Activated naive CD4-positive, alpha-beta T cell treated with anti-CD3 and anti-CD28 coated beads, Interleukin-2, amount 50 U/mL, for 24 hours (primary cell): ENCODE measurements around the gene GSK3B.

ENCODE experiments used
- H3K27ac Mint-ChIP-seq: one replicate; pipeline ENCODE4 v1.8.0; 2021; ENCODE audit warnings: mild to moderate bottlenecking, mixed read lengths
- H3K27me3 Mint-ChIP-seq: one replicate; pipeline ENCODE4 v1.8.0; 2021; ENCODE audit warnings: mixed read lengths
- H3K36me3 Mint-ChIP-seq: one replicate; pipeline ENCODE4 v1.8.0; 2021; ENCODE audit warnings: mixed read lengths
- H3K4me1 Mint-ChIP-seq: one replicate; pipeline ENCODE4 v1.8.0; 2021; ENCODE audit warnings: mixed read lengths
- H3K4me3 Mint-ChIP-seq: one replicate; pipeline ENCODE4 v1.8.0; 2021; ENCODE audit warnings: mild to moderate bottlenecking, mixed read lengths
- H3K9me3 Mint-ChIP-seq: one replicate; pipeline ENCODE4 v1.8.0; 2021; ENCODE audit warnings: mixed read lengths

Gene GSK3B

DNA sequence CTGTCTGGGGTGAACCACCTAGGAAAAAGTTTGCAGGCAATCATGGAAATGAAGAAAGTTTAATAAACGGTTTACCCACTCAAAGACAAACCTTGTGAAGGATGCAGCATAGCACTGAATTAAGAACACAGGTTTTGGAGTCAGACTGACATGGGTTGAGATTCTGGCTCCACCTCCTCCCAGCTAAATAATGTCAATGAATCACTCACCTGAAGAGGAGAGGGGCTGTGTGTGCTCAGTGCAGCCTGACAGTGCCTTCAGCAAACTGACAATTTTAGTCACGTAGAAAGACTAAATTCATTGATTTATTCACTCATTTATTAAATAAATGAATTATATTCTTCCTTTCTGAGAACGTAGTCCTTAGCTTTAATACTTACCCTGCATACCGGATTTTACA, 293.4 kb downstream of the GSK3B start:
- H3K27me3 Mint-ChIP-seq: peaks cover 1% of the 10 kb centered on the region

DNA sequence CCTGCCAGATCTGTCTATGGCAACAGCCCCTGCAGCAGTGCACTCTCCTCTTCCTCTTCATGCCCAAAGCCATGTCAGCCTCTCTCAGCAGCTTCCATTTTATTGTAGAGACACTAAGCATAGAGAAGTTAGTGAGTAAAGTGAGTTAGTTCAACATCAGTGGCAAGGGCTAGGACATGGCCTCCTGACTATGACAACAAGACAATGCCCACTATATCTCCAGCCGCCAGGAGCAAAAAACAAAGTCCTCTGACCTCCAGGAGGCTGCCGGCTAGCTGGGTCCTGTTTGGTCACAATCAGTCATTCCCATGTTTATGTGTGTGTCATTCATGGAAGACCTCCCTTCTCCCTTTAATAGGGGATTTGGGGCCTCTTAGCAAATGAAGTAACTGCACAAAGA, 297.5 kb downstream of the GSK3B start:
- Mint-ChIP-seq H3K9me3 (no peaks in the 10 kb centered on the region), H3K36me3 (no peaks in the 10 kb centered on the region), H3K27ac (no peak overlapping the region), H3K4me1 (no peaks in the 10 kb centered on the region), H3K27me3 (peaks cover under 1% of the 10 kb centered on the region), H3K4me3 (no peak overlapping the region)

More for the DNA sequence above, 293.4 kb downstream of the GSK3B start:
- no peaks in the 10 kb centered on the region for H3K36me3 Mint-ChIP-seq
- no peak overlapping the region for H3K27ac Mint-ChIP-seq
- H3K4me3 Mint-ChIP-seq: no peak overlapping the region
- no peaks in the 10 kb centered on the region for H3K4me1 Mint-ChIP-seq
- no peaks in the 10 kb centered on the region for H3K9me3 Mint-ChIP-seq

DNA sequence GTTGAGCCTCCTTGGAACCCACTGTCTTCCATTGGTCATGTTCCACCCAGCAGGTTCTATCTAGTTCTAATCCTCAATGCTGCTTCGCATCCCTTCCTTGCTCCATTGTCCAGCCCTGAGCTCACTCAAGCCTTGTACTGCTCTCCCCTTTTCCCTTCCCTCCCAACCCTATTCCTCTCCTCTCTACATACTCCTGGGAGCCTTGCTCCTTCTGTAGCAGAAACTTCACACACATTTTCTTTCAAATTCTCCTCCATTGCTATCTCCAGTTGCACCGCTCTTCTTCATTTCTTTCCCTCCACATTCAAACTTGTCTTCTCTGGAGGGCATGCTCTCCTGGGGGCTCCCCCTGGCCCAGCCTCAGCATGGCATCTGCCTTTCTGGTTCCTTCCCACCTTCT, 297.9 kb downstream of the GSK3B start:
- H3K4me3 Mint-ChIP-seq: no peak overlapping the region
- H3K27me3 Mint-ChIP-seq: no peaks in the 10 kb centered on the region
- H3K36me3 Mint-ChIP-seq: no peaks in the 10 kb centered on the region

GRCh38 chr3:119795849-119796248, 298.4 kb downstream of the GSK3B start:
- Mint-ChIP-seq H3K4me1 (no peaks in the 10 kb centered on the region), H3K9me3 (no peaks in the 10 kb centered on the region), H3K27me3 (no peaks in the 10 kb centered on the region), H3K27ac (no peak overlapping the region), H3K36me3 (no peaks in the 10 kb centered on the region), H3K4me3 (no peak overlapping the region)

More for the DNA sequence above, 297.9 kb downstream of the GSK3B start:
- H3K9me3 Mint-ChIP-seq: no peaks in the 10 kb centered on the region
- H3K27ac Mint-ChIP-seq: no peak overlapping the region
- H3K4me1 Mint-ChIP-seq: no peaks in the 10 kb centered on the region

DNA sequence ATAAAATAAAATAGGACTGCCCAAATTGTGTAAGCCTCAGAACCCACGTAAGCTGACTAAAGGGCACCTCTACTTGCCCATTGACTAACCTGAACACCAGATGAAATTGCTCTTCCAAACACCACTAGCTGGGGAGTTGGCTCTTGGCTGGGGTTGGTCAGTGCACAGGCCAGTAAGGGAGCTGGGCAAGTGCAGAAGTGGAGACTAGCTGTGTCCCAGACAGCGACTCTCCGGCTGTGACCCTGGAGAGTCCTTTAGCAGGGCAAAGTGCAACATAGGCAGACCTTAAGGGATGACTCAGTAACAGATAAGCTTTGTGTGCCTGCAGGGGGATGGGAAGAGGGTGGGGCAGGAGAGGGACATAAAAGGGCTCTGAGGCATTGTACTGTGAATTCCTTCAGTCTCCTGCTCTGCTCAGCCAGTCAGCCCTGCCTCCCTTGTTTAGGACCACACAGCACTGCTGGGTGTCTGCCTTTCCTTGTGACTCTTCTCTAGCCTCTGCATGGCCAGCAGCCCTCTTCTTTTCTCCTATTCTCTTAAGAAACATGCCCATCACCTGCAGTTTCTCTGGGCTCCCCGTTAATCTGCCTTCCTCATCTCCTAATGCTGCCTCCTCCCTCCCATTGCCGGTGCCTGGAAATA, 299.2 kb downstream of the GSK3B start:
- no peaks in the 10 kb centered on the region for H3K9me3 Mint-ChIP-seq
- no peak overlapping the region for H3K27ac Mint-ChIP-seq
- no peaks in the 10 kb centered on the region for H3K27me3 Mint-ChIP-seq
- H3K36me3 Mint-ChIP-seq: no peaks in the 10 kb centered on the region
- H3K4me3 Mint-ChIP-seq: no peak overlapping the region
- H3K4me1 Mint-ChIP-seq: no peaks in the 10 kb centered on the region

DNA sequence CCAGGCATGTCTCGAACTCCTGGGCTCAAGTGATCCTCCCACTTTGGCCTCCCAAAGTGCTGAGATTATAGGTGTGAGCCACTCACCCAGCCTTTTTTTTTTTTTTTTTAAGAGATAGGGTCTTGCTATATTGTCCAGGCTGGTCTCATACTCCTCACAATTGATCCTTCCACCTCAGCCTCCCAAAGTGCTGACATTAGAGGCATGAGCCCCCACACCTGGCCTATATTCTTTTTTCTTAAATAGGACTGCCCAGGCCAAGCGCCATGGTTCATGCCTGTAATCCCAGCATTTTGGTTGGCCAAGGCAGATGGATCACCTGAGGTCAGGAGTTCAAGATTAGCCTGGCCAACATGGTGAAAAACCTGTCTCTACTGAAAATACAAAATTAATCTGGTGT, 299.8 kb downstream of the GSK3B start:
- no peaks in the 10 kb centered on the region for H3K4me1 Mint-ChIP-seq
- H3K27ac Mint-ChIP-seq: no peak overlapping the region
- H3K9me3 Mint-ChIP-seq: no peaks in the 10 kb centered on the region
- no peaks in the 10 kb centered on the region for H3K36me3 Mint-ChIP-seq
- H3K27me3 Mint-ChIP-seq: no peaks in the 10 kb centered on the region
- H3K4me3 Mint-ChIP-seq: no peak overlapping the region

GRCh38 chr3:119792270-119792669, 302.0 kb downstream of the GSK3B start:
- no peaks in the 10 kb centered on the region for H3K36me3 Mint-ChIP-seq
- no peaks in the 10 kb centered on the region for H3K9me3 Mint-ChIP-seq
- H3K27me3 Mint-ChIP-seq: no peaks in the 10 kb centered on the region
- no peaks in the 10 kb centered on the region for H3K4me1 Mint-ChIP-seq
- H3K4me3 Mint-ChIP-seq: no peak overlapping the region
- H3K27ac Mint-ChIP-seq: no peak overlapping the region

GRCh38 chr3:119790369-119790768, 303.9 kb downstream of the GSK3B start:
- no peaks in the 10 kb centered on the region for H3K4me1 Mint-ChIP-seq
- no peaks in the 10 kb centered on the region for H3K27me3 Mint-ChIP-seq
- no peak overlapping the region for H3K4me3 Mint-ChIP-seq
- no peaks in the 10 kb centered on the region for H3K9me3 Mint-ChIP-seq
- H3K36me3 Mint-ChIP-seq: no peaks in the 10 kb centered on the region
- H3K27ac Mint-ChIP-seq: no peak overlapping the region

DNA sequence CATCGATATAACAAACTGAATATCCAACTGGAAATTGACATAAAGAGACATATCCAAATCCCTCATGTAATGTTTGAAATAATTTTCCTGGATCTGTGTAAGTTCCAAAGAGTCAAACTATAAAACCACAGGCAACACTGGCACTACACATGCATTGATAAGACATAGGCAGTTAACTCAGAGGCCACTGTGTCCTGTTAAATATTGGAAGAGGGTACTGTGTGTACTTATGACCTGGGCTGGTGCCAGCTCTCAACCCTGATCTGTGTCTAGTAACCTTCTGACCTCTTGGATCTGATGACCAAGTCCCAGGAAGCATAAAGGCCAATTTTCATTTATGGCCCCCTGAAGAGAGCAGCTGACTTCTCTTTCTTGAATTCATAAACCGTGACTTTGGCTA, 307.8 kb downstream of the GSK3B start:
- Mint-ChIP-seq H3K9me3 (no peaks in the 10 kb centered on the region), H3K4me3 (no peak overlapping the region), H3K4me1 (no peaks in the 10 kb centered on the region), H3K36me3 (no peaks in the 10 kb centered on the region), H3K27me3 (no peaks in the 10 kb centered on the region), H3K27ac (no peak overlapping the region)

DNA sequence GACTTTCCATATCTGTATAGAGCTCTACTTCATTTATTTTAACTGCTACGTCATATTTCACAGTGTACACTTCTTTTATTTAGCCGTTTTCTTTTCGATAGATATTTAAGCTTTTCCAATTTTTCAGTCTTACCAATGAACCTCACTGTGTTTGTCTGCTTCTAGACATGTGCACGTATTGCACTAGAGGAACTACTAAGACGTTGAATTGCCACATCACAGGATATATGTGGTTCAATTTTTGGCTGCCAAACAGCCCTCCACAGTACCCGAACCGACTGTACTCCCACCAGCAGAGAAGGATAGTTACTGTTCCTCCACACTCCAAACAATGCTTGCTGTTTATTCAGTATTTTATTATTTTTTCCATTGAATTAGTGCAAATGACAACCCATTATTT, 310.4 kb downstream of the GSK3B start:
- H3K27ac Mint-ChIP-seq: no peak overlapping the region
- no peaks in the 10 kb centered on the region for H3K9me3 Mint-ChIP-seq
- H3K4me1 Mint-ChIP-seq: peaks cover 10% of the 10 kb centered on the region
- H3K36me3 Mint-ChIP-seq: no peaks in the 10 kb centered on the region
- no peaks in the 10 kb centered on the region for H3K27me3 Mint-ChIP-seq
- H3K4me3 Mint-ChIP-seq: no peak overlapping the region

GRCh38 chr3:119783255-119783654, 311.0 kb downstream of the GSK3B start:
- H3K36me3 Mint-ChIP-seq: no peaks in the 10 kb centered on the region
- H3K9me3 Mint-ChIP-seq: no peaks in the 10 kb centered on the region
- peaks cover 10% of the 10 kb centered on the region for H3K4me1 Mint-ChIP-seq
- no peak overlapping the region for H3K4me3 Mint-ChIP-seq
- H3K27me3 Mint-ChIP-seq: no peaks in the 10 kb centered on the region
- H3K27ac Mint-ChIP-seq: no peak overlapping the region

DNA sequence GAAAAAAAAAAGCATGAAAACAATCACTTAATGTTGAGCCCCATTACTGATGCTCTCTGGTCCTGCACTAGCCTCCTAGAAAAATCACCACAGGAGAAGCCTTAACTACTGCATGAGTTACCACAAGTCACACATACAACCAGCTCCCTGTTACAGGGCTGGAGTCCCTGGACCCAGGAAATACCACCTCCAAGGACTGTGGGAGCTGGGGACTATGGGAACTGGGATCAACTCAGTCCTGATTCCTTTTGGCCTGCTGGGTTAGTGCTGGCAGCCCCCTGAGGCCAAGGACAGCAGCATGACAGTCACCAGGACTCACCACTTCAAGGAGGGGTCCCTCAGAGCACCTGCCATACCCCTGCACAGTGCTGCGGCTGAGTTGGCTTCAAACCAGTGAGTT, 311.8 kb downstream of the GSK3B start:
- no peaks in the 10 kb centered on the region for H3K27me3 Mint-ChIP-seq
- H3K4me1 Mint-ChIP-seq: peaks cover 10% of the 10 kb centered on the region
- H3K27ac Mint-ChIP-seq: no peak overlapping the region
- no peaks in the 10 kb centered on the region for H3K36me3 Mint-ChIP-seq
- no peaks in the 10 kb centered on the region for H3K9me3 Mint-ChIP-seq
- H3K4me3 Mint-ChIP-seq: no peak overlapping the region

DNA sequence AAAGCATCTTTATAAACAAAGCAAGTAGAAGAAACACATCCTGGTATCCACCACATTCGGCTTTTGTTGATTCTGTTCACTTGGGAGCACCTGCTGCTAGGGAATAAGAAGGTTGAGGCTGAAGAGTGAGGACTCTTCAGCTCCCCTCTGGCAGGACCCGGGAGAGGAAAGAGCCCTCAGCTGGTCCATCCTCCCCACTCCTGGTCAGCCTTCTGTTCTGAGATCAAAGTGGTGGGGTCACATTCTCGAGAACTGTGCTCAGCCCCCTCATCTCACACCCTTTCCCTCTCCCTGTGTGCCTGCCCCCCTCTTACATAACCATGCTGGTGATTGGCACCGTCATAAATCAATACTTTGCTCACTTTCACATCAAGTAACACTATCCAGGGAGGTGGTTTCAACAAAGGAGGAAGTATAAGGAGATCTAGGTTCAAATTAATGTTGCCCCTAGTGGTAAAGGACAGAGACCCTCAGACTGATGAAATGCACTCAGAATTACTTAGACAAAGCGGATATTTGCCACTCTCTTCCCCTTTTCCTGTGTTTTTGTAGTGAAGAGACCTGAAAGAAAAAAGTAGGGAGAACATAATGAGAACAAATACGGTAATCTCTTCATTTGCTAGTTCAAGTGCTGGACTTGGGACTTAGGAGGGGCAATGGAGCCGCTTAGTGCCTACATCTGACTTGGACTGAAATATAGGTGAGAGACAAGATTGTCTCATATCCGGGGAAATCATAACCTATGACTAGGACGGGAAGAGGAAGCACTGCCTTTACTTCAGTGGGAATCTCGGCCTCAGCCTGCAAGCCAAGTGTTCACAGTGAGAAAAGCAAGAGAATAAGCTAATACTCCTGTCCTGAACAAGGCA, 312.7 kb downstream of the GSK3B start, which contains the start of gene NR1I2:
Gene NR1I2 (plus strand): TSS at position 772 of the 869 bp plus-strand sequence.
- H3K4me1 Mint-ChIP-seq: peaks cover 10% of the 10 kb centered on the region
- H3K36me3 Mint-ChIP-seq: no peaks in the 10 kb centered on the region
- no peak within 1 kb of the TSS for H3K27ac Mint-ChIP-seq
- H3K9me3 Mint-ChIP-seq: peaks cover under 1% of the 10 kb centered on the region
- H3K27me3 Mint-ChIP-seq: no peaks in the 10 kb centered on the region
- no peak within 1 kb of the TSS for H3K4me3 Mint-ChIP-seq

- no peaks in the 10 kb centered on the region for H3K27me3 Mint-ChIP-seq
- H3K4me3 Mint-ChIP-seq: no peak overlapping the region
- H3K27ac Mint-ChIP-seq: no peak overlapping the region
- H3K4me1 Mint-ChIP-seq: peaks cover 10% of the 10 kb centered on the region
- H3K36me3 Mint-ChIP-seq: peaks cover 3% of the 10 kb centered on the region
- peaks cover 12% of the 10 kb centered on the region for H3K9me3 Mint-ChIP-seq
Observed at GRCh38 chr3:119779731-119780383, 314.4 kb downstream of the GSK3B start.

DNA sequence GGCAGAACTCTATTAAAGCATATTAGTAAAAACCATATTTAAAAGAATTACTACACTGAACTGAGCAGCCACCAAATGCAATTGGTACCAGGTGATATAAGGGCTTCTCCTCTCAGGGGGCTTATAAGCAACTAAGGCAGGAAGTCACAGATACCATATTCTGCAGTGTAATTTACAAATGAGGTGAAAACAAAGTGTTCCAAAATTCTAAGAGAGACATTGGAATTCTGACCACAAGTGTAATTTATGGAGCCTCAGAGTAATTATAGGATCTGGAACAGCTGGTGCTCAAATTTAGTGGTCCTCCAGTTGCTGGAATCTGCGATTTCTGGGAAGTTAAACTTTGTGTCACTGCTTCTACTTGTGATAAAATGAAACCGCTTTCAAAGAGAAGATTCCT, 315.4 kb downstream of the GSK3B start:
- Mint-ChIP-seq H3K9me3 (peaks cover 14% of the 10 kb centered on the region), H3K27me3 (no peaks in the 10 kb centered on the region), H3K27ac (no peak overlapping the region), H3K4me3 (no peak overlapping the region), H3K36me3 (peaks cover 3% of the 10 kb centered on the region), H3K4me1 (peaks cover 10% of the 10 kb centered on the region)

DNA sequence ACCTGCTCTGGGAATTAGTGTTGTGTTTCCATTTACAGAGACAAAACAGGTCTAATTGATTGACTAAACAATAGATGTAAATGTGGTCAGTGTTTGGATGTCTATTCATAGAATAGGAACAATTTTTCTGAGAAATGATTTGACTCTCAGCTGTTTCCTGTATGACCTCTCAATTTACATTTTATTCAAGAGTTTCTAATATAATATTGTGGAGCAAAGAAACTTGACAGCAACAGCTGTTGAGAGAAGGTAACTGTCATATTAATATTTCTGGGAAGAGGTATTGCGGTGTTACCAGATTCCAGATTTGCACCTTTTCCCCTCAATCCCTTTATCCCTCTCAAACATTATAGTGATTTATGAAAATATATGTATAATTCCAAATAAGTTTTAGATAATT, 316.1 kb downstream of the GSK3B start:
- peaks cover 3% of the 10 kb centered on the region for H3K36me3 Mint-ChIP-seq
- H3K9me3 Mint-ChIP-seq: peaks cover 14% of the 10 kb centered on the region
- no peaks in the 10 kb centered on the region for H3K27me3 Mint-ChIP-seq
- H3K4me3 Mint-ChIP-seq: no peak overlapping the region
- H3K27ac Mint-ChIP-seq: no peak overlapping the region
- H3K4me1 Mint-ChIP-seq: peaks cover 10% of the 10 kb centered on the region
